Stimulated activated CD4-positive, alpha-beta T cell treated with anti-CD3 and anti-CD28 coated beads, Interleukin-4, amount 100 ng/mL, for 1 hour (primary cell): ENCODE measurements around the gene VGLL4.

Source experiments
- DNase-seq: peaks from one replicate; pipeline ENCODE4 v3.0.0-alpha.2; 2020

Gene VGLL4

GRCh38 chr3:11651900-11652299 is 8.2 kb upstream of the VGLL4 start:
- no peak for DNase-seq

- no peak for DNase-seq
Measured at GRCh38 chr3:11651477-11651876, 7.8 kb upstream of the VGLL4 start.

GRCh38 chr3:11650391-11650790 is 6.7 kb upstream of the VGLL4 start:
- DNase-seq: no peak

GRCh38 chr3:11648735-11649134 is 5.0 kb upstream of the VGLL4 start:
- DNase-seq: no peak

- peak; percentile 26 for DNase-seq
Measured at GRCh38 chr3:11643201-11643603, 513 bp downstream of the VGLL4 start.

GRCh38 chr3:11642431-11643191 is 1.1 kb downstream of the VGLL4 start:
- DNase-seq: peak; percentile 59

- no peak for DNase-seq
Measured at GRCh38 chr3:11641683-11642430, 1.9 kb downstream of the VGLL4 start.

GRCh38 chr3:11641316-11641682 is 2.4 kb downstream of the VGLL4 start:
- DNase-seq: no peak

- DNase-seq: no peak
Measured at GRCh38 chr3:11640009-11640673, 3.6 kb downstream of the VGLL4 start.

GRCh38 chr3:11638495-11639358 is 5.0 kb downstream of the VGLL4 start:
- no peak for DNase-seq

GRCh38 chr3:11637901-11638458 is 5.7 kb downstream of the VGLL4 start:
- DNase-seq: no peak

- no peak for DNase-seq
Measured at GRCh38 chr3:11636394-11636770, 7.3 kb downstream of the VGLL4 start.

- no peak for DNase-seq
Measured at GRCh38 chr3:11635680-11636393, 7.9 kb downstream of the VGLL4 start.

GRCh38 chr3:11634974-11635612 is 8.6 kb downstream of the VGLL4 start:
- DNase-seq: no peak

GRCh38 chr3:11634081-11634635 is 9.6 kb downstream of the VGLL4 start:
- DNase-seq: no peak

- no peak for DNase-seq
Measured at GRCh38 chr3:11632966-11633365, 10.7 kb downstream of the VGLL4 start.

GRCh38 chr3:11632564-11632963 is 11.2 kb downstream of the VGLL4 start:
- no peak for DNase-seq

GRCh38 chr3:11631820-11632219 is 11.9 kb downstream of the VGLL4 start:
- no peak for DNase-seq

- no peak for DNase-seq
Measured at GRCh38 chr3:11629716-11630115, 14.0 kb downstream of the VGLL4 start.

- no peak for DNase-seq
Measured at GRCh38 chr3:11627612-11628011, 16.1 kb downstream of the VGLL4 start.

- DNase-seq: no peak
Measured at GRCh38 chr3:11626084-11626463, 17.6 kb downstream of the VGLL4 start.
